Coronary artery (tissue), 2 donors: ENCODE measurements around the gene KPTN.

Experiments
- DNase-seq: peaks from one replicate; pipeline ENCODE4 v3.0.0-alpha.2; 2017; ENCODE audit warnings: low spot score
- H3K27ac ChIP-seq, 2 donors: fragments of 200-600 bp; sonication (generic); one replicate each; pipeline ENCODE4 v1.5.1; 2016 to 2019
- H3K4me3 ChIP-seq: fragments of 200-600 bp; sonication (generic); 2 replicates; pipeline ENCODE4 v1.5.1; 2016; ENCODE audit warnings: mild to moderate bottlenecking, moderate library complexity
- TF ChIP-seq, protein P1 (sequence below): fragments of 200-600 bp; sonication (generic); IDR thresholded peaks from one replicate; pipeline ENCODE4 v1.5.1; 2019; ENCODE audit warnings: antibody characterized with exemption

KPTN gene

GRCh38 chr19:47512948-47513319, 28.9 kb upstream of the KPTN start:
- Histone ChIP-seq H3K4me3 (peak overlapping the region; percentile 84), H3K27ac (peak overlapping the region; percentile 62 to 94)
- TF ChIP-seq, protein P1, sequence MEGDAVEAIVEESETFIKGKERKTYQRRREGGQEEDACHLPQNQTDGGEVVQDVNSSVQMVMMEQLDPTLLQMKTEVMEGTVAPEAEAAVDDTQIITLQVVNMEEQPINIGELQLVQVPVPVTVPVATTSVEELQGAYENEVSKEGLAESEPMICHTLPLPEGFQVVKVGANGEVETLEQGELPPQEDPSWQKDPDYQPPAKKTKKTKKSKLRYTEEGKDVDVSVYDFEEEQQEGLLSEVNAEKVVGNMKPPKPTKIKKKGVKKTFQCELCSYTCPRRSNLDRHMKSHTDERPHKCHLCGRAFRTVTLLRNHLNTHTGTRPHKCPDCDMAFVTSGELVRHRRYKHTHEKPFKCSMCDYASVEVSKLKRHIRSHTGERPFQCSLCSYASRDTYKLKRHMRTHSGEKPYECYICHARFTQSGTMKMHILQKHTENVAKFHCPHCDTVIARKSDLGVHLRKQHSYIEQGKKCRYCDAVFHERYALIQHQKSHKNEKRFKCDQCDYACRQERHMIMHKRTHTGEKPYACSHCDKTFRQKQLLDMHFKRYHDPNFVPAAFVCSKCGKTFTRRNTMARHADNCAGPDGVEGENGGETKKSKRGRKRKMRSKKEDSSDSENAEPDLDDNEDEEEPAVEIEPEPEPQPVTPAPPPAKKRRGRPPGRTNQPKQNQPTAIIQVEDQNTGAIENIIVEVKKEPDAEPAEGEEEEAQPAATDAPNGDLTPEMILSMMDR: no peak
- DNase-seq: no peak

DNA sequence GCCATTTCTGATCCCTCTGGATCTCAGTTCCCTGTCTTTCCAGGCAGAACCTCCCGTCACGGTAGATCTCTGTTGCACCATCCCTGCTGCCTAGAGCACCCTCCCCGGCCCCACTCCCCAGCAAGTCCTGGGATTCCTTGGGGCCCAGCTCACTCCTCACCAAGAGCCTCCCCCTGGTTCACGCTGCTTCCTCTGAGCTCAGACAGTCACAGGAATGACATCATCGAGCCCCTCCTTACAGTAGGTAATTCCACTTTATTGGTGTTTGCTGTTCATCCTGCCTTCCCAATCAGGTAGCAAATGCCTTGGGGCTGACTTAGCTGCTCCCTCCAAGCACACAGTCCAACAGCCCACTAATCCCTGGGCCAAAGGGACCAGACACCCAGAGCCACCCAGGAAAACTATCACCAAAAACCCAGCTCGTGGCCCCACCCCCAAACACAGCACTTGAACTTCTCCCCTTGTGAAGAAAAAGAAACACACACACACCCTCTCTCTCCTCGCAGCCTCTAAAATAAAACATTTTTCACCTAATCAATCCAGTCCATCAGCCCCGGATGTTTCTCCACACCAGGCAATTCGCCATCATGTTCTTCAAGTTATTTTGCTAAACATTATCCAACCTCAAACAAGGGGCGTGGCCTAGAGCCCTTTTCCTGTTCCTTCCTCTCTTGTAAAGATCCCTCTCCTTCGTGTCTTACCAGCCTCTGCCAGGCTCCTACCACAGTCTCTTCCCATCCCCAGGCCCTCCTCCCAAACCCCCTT, 28.3 kb upstream of the KPTN start:
- Histone ChIP-seq H3K4me3 (peak overlapping the region; percentile 84), H3K27ac (peak overlapping the region; percentile 56 to 62)
- no peak for DNase-seq
- TF ChIP-seq, protein P1: no peak

- no peak for DNase-seq
- TF ChIP-seq, protein P1: no peak
- H3K27ac ChIP-seq: peak overlapping the region; percentile 56 to 62
- peak overlapping the region; percentile 84 for H3K4me3 ChIP-seq
These were observed 27.7 kb upstream of the KPTN start for GRCh38 chr19:47511681-47512080.

GRCh38 chr19:47511128-47511517, 27.1 kb upstream of the KPTN start:
- H3K4me3 ChIP-seq: no peak overlapping the region
- TF ChIP-seq, protein P1: no peak
- H3K27ac ChIP-seq: peak overlapping the region in 1 of 2 donors; percentile 62
- peak; percentile 71 for DNase-seq

DNA sequence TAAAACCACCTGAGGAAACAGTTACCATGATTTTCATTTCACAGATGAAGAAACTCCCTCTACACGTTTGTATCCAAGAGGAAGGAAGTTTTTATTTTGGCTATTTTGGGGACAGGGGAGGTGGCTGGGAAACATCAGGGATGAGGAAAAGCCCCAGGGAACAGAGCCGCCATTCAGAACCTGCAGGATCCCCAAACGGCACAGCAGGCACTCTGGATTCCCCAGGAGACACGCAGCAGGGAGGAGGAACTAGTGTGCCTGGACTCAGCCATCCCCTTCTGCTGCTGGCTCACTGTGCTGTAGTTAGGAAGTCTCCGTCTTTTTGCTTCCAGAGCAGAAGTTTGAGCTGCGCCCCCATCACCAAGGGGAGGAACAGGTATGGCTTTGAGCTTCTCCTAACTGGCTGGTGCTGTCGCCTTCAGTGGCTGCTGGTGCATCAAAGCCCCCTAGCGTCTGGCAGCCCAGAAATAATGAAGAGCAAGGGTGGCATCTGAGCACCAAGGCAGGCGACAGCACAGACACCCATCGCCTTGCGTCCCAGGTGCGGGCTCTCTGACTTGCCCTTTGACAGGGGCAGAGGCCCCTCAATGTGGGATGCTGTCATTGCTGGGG, 26.6 kb upstream of the KPTN start:
- Histone ChIP-seq H3K27ac (peak overlapping the region; percentile 12 to 62), H3K4me3 (no peak overlapping the region)
- DNase-seq: no peak
- TF ChIP-seq, protein P1: no peak

DNA sequence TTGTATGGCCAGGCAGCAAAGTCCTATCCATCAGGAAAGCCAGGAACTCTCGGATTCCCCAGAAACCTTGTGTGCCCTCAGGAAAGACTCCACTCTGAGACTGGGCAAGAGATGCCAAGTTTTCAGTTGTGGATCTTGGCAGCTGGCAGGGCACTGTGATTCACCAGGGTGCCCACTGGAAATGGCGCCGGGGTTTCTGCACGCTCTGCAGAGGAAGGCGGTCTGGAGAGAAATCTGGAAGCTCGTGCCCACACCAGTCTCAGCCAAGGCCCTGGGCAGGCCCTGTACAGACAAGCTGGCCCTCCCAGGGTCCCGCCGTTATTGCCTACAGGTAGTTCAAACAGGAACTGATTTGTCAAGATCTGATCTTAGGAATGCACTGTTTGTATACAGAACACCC, 26.0 kb upstream of the KPTN start:
- Histone ChIP-seq H3K27ac (peak overlapping the region; percentile 12 to 62), H3K4me3 (peak overlapping the region; percentile 24)
- TF ChIP-seq, protein P1: no peak
- DNase-seq: peak; percentile 86
